ENCODE data around the gene HOXC10.

DNA sequence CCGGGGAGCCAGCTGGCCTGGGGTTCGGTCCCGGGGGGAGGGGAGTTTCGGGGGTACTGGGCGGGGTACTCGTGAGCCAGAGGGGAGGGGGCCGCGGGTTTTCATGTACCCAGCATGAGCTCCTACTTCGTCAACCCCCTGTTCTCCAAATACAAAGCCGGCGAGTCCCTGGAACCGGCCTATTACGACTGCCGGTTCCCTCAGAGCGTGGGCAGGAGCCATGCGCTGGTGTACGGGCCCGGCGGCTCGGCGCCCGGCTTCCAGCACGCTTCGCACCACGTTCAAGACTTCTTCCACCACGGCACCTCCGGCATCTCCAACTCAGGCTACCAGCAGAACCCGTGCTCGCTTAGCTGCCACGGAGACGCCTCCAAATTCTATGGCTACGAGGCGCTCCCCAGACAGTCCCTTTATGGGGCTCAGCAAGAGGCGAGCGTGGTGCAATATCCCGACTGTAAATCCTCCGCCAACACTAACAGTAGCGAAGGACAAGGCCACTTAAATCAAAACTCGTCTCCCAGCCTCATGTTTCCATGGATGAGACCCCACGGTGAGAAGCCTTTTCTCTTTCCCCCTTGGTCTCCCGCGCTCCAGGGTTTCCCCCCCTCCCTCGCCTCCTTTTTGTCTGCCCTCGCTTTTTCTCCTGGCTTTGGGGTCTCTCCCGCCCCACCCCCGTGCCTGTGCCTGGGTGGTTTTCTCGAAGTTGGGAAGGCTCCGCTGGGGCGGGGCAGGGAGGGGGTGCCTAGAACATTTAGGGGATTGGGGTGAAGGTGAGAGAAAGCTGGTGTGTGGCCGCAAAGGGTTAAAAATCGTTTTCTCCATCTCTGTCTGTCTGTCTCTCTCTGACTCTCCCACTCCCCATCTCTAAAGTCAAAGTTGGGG, 24.5 kb downstream of the HOXC10 start:
- TF ChIP-seq, protein P1, sequence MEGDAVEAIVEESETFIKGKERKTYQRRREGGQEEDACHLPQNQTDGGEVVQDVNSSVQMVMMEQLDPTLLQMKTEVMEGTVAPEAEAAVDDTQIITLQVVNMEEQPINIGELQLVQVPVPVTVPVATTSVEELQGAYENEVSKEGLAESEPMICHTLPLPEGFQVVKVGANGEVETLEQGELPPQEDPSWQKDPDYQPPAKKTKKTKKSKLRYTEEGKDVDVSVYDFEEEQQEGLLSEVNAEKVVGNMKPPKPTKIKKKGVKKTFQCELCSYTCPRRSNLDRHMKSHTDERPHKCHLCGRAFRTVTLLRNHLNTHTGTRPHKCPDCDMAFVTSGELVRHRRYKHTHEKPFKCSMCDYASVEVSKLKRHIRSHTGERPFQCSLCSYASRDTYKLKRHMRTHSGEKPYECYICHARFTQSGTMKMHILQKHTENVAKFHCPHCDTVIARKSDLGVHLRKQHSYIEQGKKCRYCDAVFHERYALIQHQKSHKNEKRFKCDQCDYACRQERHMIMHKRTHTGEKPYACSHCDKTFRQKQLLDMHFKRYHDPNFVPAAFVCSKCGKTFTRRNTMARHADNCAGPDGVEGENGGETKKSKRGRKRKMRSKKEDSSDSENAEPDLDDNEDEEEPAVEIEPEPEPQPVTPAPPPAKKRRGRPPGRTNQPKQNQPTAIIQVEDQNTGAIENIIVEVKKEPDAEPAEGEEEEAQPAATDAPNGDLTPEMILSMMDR (conservative IDR thresholded peaks at IDR 0.05; ENCODE audit: low read length): no peak
- TF ChIP-seq EZH2phosphoT487 (IDR thresholded peaks at IDR 0.05; ENCODE audit: borderline replicate concordance): no peak

Data from Loucy (cell line).